ENCODE data around the gene EPS8L1.

EPS8L1 gene

DNA sequence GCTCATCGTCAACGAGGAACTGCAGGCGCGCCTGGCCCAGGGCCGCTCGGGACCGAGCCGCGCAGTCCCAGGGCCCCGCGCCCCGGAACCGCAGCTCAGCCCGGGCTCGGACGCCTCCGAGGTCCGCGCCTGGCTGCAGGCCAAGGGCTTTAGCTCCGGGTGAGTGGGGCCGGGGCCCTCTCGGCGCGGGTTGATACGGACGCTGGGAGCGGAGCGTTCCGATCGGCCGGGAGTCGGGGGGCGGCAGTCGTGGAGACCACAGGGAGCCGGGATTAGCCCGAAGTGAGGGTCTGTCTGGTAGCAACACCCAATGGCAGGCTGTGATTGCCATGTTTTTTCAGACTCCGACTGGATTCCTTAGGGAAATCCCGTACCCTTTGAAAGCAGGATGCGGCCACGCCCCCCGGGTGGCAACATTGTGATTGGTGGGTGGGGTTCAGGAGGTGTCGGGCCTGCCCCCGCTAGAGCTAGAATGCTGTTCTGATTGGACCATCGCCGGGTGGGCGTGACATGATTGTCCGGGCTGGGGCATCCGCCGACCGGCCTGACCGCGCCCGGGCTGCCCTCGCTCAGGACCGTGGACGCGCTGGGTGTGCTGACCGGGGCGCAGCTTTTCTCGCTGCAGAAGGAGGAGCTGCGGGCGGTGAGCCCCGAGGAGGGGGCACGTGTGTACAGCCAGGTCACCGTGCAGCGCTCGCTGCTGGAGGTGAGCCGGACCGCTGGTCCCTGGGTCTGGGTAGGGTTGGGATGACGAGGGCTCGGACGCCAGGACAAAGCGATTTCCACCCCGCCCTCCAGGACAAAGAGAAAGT, 11.3 kb downstream of the EPS8L1 start:
- peak overlapping the region; percentile 74 for H3K4me3 ChIP-seq
- peak; percentile 85 for DNase-seq (ENCODE audit: low spot score)
- H3K27ac ChIP-seq = no peak overlapping the region
- TF ChIP-seq, protein P1, sequence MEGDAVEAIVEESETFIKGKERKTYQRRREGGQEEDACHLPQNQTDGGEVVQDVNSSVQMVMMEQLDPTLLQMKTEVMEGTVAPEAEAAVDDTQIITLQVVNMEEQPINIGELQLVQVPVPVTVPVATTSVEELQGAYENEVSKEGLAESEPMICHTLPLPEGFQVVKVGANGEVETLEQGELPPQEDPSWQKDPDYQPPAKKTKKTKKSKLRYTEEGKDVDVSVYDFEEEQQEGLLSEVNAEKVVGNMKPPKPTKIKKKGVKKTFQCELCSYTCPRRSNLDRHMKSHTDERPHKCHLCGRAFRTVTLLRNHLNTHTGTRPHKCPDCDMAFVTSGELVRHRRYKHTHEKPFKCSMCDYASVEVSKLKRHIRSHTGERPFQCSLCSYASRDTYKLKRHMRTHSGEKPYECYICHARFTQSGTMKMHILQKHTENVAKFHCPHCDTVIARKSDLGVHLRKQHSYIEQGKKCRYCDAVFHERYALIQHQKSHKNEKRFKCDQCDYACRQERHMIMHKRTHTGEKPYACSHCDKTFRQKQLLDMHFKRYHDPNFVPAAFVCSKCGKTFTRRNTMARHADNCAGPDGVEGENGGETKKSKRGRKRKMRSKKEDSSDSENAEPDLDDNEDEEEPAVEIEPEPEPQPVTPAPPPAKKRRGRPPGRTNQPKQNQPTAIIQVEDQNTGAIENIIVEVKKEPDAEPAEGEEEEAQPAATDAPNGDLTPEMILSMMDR (IDR thresholded peaks at IDR 0.05) = no peak

DNA sequence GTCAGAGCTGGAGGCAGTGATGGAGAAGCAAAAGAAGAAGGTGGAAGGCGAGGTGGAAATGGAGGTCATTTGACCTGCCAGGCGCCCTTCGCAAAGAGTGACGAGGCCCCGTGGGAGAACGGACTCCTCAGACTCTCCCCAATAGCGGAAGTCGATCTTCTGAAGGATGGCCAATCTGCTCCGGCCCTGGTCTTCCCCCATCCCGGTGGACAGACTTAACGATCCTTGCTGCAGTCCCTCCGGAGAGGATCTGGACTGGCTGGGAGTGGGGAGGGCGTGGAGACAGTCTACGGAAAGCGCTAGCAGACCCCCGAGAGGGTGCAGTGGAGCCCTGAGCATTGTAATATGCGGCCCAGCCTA, 11.9 kb downstream of the EPS8L1 start:
- no peak for DNase-seq (ENCODE audit: low spot score)
- no peak overlapping the region for H3K27ac ChIP-seq
- TF ChIP-seq, protein P1 (IDR thresholded peaks at IDR 0.05) = no peak
- H3K4me3 ChIP-seq = peak overlapping the region; percentile 74

DNA sequence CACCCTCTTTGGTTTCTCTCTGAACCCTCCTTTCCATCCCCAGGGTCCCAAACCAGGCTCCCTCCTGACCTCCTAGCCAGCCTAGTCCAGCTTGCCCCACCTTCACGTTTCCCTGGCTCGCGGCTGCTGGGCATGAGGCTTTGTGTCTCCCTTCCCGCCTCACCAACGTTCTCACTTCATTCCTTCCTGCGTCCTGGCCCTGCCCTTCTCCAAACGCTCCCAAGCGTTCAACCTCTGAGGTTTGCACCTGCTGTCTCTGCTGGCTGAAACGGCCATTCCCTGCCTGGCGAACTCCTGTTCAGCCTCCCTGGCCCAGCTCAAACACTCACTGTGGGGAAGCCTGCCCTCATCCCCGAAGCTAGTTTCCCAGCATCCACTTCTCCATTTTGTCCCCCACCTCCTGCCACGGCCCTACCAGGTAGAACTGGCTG, 12.4 kb downstream of the EPS8L1 start:
- DNase-seq (ENCODE audit: low spot score) = no peak
- TF ChIP-seq, protein P1 (IDR thresholded peaks at IDR 0.05) = no peak
- Histone ChIP-seq H3K4me3 (peak overlapping the region; percentile 74), H3K27ac (no peak overlapping the region)

GRCh38 chr19:55088543-55089341, 13.1 kb downstream of the EPS8L1 start:
- Histone ChIP-seq H3K4me3 (no peak overlapping the region), H3K27ac (no peak overlapping the region)
- DNase-seq (ENCODE audit: low spot score) = no peak
- TF ChIP-seq, protein P1 (IDR thresholded peaks at IDR 0.05) = peak; percentile 87

DNA sequence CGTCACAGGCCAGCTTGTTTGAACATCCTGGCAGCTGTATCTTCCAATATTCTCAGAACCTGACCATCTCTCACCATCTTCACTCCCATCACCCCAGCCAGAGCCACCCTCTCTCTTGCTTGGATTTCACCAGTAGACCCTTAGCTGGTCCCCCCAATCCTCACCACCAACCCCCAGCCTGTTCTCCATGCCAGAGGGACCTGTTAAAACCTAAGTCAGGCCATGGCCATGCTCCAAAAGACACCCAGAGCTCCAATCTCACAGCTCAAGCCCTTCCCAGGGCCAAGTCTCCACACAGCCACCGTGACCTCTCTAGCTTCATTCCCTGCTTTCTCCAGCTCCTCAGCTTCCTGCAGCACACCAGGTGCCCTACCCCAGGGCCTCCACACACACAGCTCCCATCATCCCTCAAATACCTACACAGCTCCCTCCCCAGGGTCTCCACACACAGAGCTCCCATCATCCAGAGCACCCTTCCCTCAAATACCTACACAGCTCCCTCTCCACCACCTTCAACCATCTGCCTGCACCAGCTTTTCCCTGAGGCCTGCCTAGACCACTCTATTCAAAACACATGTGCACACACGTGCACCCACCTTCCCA, 13.8 kb downstream of the EPS8L1 start:
- Histone ChIP-seq H3K4me3 (no peak overlapping the region), H3K27ac (no peak overlapping the region)
- TF ChIP-seq, protein P1 (IDR thresholded peaks at IDR 0.05) = no peak
- no peak for DNase-seq (ENCODE audit: low spot score)

DNA sequence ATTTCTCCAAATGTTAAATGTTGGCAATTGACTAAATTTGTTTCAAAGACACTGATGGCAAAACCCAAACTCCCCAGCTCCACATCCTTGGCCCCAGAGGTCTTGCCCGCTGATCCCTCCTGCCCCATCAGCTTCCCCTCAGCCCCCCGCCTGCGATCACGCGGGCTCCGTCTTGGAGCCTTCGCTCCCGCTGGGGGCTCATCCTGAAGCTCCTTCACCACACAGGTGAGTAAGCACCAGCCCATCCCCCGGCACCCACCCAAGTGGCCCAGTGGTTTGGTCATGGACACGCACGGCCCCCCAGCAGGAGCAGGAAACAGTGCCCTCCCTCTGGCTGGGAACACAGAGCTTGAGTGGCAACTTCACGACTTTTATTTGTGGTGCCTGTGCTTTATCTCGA, 14.9 kb downstream of the EPS8L1 start:
- H3K4me3 ChIP-seq = no peak overlapping the region

More for the DNA sequence above, 14.9 kb downstream of the EPS8L1 start:
- no peak overlapping the region for H3K27ac ChIP-seq
- TF ChIP-seq, protein P1 (IDR thresholded peaks at IDR 0.05) = no peak
- no peak for DNase-seq (ENCODE audit: low spot score)

Measured in coronary artery (tissue), 2 donors.